ENCODE data around the gene USP32. TPM values are rescaled to one million over a fixed set of nuclear protein-coding genes. Genes with fewer than 3 reads are reported as not detected.
A peak's percentile ranks its signal among the peaks of the same experiment; 100 is the strongest.

The USP32 gene, protein sequence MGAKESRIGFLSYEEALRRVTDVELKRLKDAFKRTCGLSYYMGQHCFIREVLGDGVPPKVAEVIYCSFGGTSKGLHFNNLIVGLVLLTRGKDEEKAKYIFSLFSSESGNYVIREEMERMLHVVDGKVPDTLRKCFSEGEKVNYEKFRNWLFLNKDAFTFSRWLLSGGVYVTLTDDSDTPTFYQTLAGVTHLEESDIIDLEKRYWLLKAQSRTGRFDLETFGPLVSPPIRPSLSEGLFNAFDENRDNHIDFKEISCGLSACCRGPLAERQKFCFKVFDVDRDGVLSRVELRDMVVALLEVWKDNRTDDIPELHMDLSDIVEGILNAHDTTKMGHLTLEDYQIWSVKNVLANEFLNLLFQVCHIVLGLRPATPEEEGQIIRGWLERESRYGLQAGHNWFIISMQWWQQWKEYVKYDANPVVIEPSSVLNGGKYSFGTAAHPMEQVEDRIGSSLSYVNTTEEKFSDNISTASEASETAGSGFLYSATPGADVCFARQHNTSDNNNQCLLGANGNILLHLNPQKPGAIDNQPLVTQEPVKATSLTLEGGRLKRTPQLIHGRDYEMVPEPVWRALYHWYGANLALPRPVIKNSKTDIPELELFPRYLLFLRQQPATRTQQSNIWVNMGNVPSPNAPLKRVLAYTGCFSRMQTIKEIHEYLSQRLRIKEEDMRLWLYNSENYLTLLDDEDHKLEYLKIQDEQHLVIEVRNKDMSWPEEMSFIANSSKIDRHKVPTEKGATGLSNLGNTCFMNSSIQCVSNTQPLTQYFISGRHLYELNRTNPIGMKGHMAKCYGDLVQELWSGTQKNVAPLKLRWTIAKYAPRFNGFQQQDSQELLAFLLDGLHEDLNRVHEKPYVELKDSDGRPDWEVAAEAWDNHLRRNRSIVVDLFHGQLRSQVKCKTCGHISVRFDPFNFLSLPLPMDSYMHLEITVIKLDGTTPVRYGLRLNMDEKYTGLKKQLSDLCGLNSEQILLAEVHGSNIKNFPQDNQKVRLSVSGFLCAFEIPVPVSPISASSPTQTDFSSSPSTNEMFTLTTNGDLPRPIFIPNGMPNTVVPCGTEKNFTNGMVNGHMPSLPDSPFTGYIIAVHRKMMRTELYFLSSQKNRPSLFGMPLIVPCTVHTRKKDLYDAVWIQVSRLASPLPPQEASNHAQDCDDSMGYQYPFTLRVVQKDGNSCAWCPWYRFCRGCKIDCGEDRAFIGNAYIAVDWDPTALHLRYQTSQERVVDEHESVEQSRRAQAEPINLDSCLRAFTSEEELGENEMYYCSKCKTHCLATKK (N-terminal part only)
- 40.7 and 42.6 TPM in 2 replicates for polyA plus RNA-seq (2011; rRNA removed)
- polyA minus RNA-seq (2011; rRNA and poly(A)+ RNA removed): 43.6 and 60.7 TPM in 2 replicates

DNA sequence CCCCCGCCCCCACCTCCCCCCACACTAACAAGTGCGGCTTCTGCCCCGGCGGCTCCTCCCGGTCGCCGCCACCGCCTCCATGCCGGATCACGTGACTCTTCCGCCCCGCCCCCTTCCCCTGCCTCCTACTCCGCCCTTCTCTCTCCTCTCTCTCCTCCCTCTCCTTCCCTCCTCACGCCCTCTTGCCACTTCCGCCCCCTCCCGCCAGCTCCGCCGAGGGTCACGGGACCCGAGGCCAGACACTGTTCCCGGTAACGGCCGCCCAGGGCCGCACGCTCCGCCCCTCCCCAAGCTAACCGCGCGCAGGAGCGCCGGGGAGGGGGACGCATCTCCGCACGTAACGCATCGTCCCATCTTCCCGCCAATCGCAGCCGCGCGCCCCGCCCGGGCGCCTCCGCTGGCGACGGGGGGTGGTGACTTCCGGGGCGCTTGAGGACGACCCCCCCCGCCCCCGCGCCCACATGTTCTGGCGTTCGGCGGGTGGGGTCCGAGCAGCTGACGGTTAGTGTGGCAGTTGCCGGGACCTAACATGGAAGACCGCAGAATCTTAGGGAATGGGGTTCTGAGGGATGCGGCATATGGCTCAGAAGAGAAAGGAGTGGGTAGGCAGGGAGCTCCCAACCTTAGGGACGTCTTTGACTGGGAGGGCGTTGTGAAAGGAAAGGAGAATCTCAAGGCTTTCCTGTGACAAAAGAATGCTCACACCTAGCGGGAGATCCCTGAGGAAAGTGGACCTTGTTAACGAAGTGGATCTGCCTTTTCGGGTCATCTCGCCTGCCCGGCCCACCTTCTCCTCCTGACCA lies at the start of gene USP32:
Gene USP32 (minus strand): TSS at position 92 of the 803 bp plus-strand sequence. CDS start 194 bp downstream, outside the sequence.
- H3K27ac ChIP-seq (ENCODE audit: low read depth, low read length): peak within 1 kb of the TSS; percentile 94
- no peaks in the 10 kb centered on the region for H3K27me3 ChIP-seq (ENCODE audit: control insufficient read depth, insufficient read depth, low read length)
- ChIA-PET CTCF (interaction anchor here (0.6 to 0.7 kb wide), 2 partner anchors 14 to 139 kb away, joined by 4 to 5 read pairs; no protein-coding TSS in a partner anchor), POLR2A (interaction anchor here (0.6 to 2.1 kb wide), 11 partner anchors 12 to 685 kb away, joined by 3 to 12 read pairs (median 4); partner anchors contain the start of genes PPM1D, PTRH2 and VMP1)
- peak; percentile 96 for DNase-seq (ENCODE audit: low read depth, low spot score)
- peaks cover 3% of the 10 kb centered on the region; the same call in 1 of the 2 replicates for H3K9me3 ChIP-seq (ENCODE audit: control insufficient read depth, insufficient read depth, low read length)
- peak within 1 kb of the TSS; percentile 93 for H3K4me3 ChIP-seq (ENCODE audit: low read depth, low read length)
- TF ChIP-seq, protein P1, sequence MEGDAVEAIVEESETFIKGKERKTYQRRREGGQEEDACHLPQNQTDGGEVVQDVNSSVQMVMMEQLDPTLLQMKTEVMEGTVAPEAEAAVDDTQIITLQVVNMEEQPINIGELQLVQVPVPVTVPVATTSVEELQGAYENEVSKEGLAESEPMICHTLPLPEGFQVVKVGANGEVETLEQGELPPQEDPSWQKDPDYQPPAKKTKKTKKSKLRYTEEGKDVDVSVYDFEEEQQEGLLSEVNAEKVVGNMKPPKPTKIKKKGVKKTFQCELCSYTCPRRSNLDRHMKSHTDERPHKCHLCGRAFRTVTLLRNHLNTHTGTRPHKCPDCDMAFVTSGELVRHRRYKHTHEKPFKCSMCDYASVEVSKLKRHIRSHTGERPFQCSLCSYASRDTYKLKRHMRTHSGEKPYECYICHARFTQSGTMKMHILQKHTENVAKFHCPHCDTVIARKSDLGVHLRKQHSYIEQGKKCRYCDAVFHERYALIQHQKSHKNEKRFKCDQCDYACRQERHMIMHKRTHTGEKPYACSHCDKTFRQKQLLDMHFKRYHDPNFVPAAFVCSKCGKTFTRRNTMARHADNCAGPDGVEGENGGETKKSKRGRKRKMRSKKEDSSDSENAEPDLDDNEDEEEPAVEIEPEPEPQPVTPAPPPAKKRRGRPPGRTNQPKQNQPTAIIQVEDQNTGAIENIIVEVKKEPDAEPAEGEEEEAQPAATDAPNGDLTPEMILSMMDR (IDR thresholded peaks at IDR 0.05; ENCODE audit: low read depth, low read length): peak; percentile 32

DNA sequence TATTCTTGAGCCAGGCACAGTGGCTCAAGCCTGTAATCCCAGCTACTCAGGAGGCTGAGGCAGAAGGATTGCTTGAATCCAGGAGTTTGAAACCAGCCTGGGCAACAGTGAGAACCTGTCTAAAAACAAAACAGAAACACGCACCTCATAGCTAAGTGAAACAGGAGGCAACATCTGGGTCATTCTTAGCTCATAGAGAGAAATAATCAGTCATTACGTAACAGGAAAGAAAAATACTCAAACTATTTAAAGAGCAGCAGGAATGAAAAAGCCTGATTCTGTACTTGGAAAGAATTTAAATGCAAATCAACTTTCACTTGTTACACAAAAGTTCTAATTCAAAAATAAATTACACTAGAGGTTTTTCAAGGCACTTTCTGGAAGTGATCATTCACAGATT lies 47.6 kb upstream of the USP32 start:
- H3K27ac ChIP-seq (ENCODE audit: low read depth, low read length): peak overlapping the region; percentile 3
- H3K27me3 ChIP-seq (ENCODE audit: control insufficient read depth, insufficient read depth, low read length): no peaks in the 10 kb centered on the region
- TF ChIP-seq, protein P1 (IDR thresholded peaks at IDR 0.05; ENCODE audit: low read depth, low read length): no peak
- H3K9me3 ChIP-seq (ENCODE audit: control insufficient read depth, insufficient read depth, low read length): no peaks in the 10 kb centered on the region
- POLR2A ChIA-PET: interaction anchor here (0.5 to 0.7 kb wide), 2 partner anchors 180 to 625 kb away, joined by 3 to 4 read pairs; no protein-coding TSS in a partner anchor
- no peak overlapping the region for H3K4me3 ChIP-seq (ENCODE audit: low read depth, low read length)
- no peak for DNase-seq (ENCODE audit: low read depth, low spot score)
- CTCF ChIA-PET: interaction anchor here (1.0 to 1.5 kb wide), 4 partner anchors 199 to 299 kb away, joined by 5 to 8 read pairs (median 6); no protein-coding TSS in a partner anchor

DNA sequence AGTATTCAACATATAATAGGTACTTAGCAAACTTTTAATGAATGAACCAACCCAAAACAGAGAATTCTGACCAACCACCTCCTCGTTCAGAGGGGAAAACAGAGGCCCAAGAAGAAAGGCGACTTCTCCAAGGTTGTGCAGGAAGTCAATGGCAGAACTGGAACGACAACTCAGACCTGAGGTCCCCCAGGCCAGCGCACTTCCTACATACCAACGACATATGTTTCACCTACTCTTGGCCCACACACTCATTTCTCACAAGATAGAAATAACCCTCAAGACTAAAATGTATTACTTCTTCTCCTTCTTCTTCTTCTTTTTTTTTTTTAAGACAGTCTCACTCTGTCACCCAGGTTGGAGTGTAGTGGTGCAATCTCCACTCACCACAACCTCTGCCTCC lies 44.7 kb upstream of the USP32 start:
- Histone ChIP-seq H3K27ac (ENCODE audit: low read depth, low read length) (no peak overlapping the region), H3K4me3 (ENCODE audit: low read depth, low read length) (no peak overlapping the region), H3K27me3 (ENCODE audit: control insufficient read depth, insufficient read depth, low read length) (no peaks in the 10 kb centered on the region), H3K9me3 (ENCODE audit: control insufficient read depth, insufficient read depth, low read length) (peaks cover 8% of the 10 kb centered on the region)
- ChIA-PET CTCF (interaction anchor here (0.6 to 1.1 kb wide), 3 partner anchors 9 to 361 kb away, joined by 3 to 4 read pairs (median 3); no protein-coding TSS in a partner anchor), POLR2A (no interaction called here)
- no peak for DNase-seq (ENCODE audit: low read depth, low spot score)
- TF ChIP-seq, protein P1 (IDR thresholded peaks at IDR 0.05; ENCODE audit: low read depth, low read length): no peak

All from AG04450 (cell line).